Measurements from ENCODE around the gene PLPP3. TPM values are rescaled to one million over a fixed set of nuclear protein-coding genes. Genes with fewer than 3 reads are reported as not detected.

PLPP3 gene
- total RNA-seq, 1 experiment from 2014 or later, result 3.4 TPM

GRCh38 chr1:56551691-56552090, 27.7 kb downstream of the PLPP3 start:
- no peak for TF ChIP-seq ELF1 (IDR thresholded peaks at IDR 0.05; ENCODE audit: borderline replicate concordance, low read depth)
- TF ChIP-seq CBX3 (IDR thresholded peaks at IDR 0.05; ENCODE audit: low read depth), result no peak
- TF ChIP-seq EZH2phosphoT487 (IDR thresholded peaks at IDR 0.05; ENCODE audit: borderline replicate concordance), result no peak
- no peak for TF ChIP-seq REST (IDR thresholded peaks at IDR 0.05; ENCODE audit: low read depth)
- TF ChIP-seq YY1 (IDR thresholded peaks at IDR 0.05; ENCODE audit: extremely low read depth, insufficient replicate concordance, low read depth, low read length), result no peak
- TF ChIP-seq MAX (IDR thresholded peaks at IDR 0.05), result no peak
- TF ChIP-seq RAD21 (IDR thresholded peaks at IDR 0.05; ENCODE audit: low read depth), result no peak
- no peak for TF ChIP-seq ZFX (IDR thresholded peaks at IDR 0.05)
- TF ChIP-seq CEBPB (IDR thresholded peaks at IDR 0.05; ENCODE audit: low read depth), result no peak
- no peak for TF ChIP-seq ZNF274 (IDR thresholded peaks at IDR 0.05; ENCODE audit: low read depth, low read length)
- TF ChIP-seq FOSL1 (IDR thresholded peaks at IDR 0.05; ENCODE audit: low read depth), result no peak
- no peak for TF ChIP-seq SP1 (IDR thresholded peaks at IDR 0.05; ENCODE audit: low read depth)
- TF ChIP-seq CTCF (IDR thresholded peaks at IDR 0.05 in 2 of 3, conservative IDR thresholded peaks at IDR 0.05 in 1 of 3; ENCODE audit: borderline replicate concordance in 1 of 3, insufficient read depth in 1 of 3, low read depth in 2 of 3, low read length in 2 of 3), result no peak
- no peak for TF ChIP-seq EGR1 (IDR thresholded peaks at IDR 0.05; ENCODE audit: low read depth)
- no peaks in the 10 kb centered on the region for H3K9me2 ChIP-seq (ENCODE audit: insufficient read depth)
- H3K9ac ChIP-seq (ENCODE audit: low read length), result no peak overlapping the region
- RAD21 ChIA-PET (ENCODE audit: low non-redundant PET in 1 of 2, low total read pairs in 2 of 2, uncharacterized antibody in 2 of 2, unreplicated experiment in 2 of 2), result no interaction called here
- no peak overlapping the region for H3K27ac ChIP-seq (ENCODE audit: low read depth, low read length)
- no peaks in the 10 kb centered on the region for H3K36me3 ChIP-seq (ENCODE audit: control insufficient read depth in 1 of 2, insufficient read depth in 2 of 2, low read length in 2 of 2)
- peaks cover 0 to 5% of the 10 kb centered on the region in 2 experiments; a peak in 1 of 4 replicates for H3K4me1 ChIP-seq (ENCODE audit: control insufficient read depth in 1 of 2, insufficient read depth in 2 of 2, low read length in 2 of 2)
- no TSS peak for BruUV-seq (replicated peaks)
- no peaks in the 10 kb centered on the region for H3K79me2 ChIP-seq (ENCODE audit: insufficient read depth, low read length)
- no peaks in the 10 kb centered on the region for H3K9me3 ChIP-seq (ENCODE audit: control insufficient read depth in 1 of 2, insufficient read depth in 1 of 2, low read depth in 1 of 2, low read length in 2 of 2)
- DNase-seq (ENCODE audit: low read depth, low spot score) (no peak), ATAC-seq (no peak)
- H2AFZ ChIP-seq (ENCODE audit: low read depth, low read length, poor library complexity, severe bottlenecking), result no peak overlapping the region
- CTCF ChIA-PET, result no interaction called here
- H3K4me2 ChIP-seq (ENCODE audit: low read length), result no peak overlapping the region
- H4K20me1 ChIP-seq (ENCODE audit: insufficient read depth), result no peaks in the 10 kb centered on the region
- H3K4me3 ChIP-seq (replicated peaks in 1 of 2; ENCODE audit: low read depth in 1 of 2, low read length in 2 of 2), result no peak overlapping the region
- intact Hi-C loops (cut with micrococcal nuclease), result no loop called here
- POLR2A ChIA-PET, result no interaction called here
- no peaks in the 10 kb centered on the region for H3K27me3 ChIP-seq (ENCODE audit: insufficient read depth, low read length)
